Tibial nerve (tissue), 4 donors: ENCODE measurements around the gene MAP1LC3B2. TPM values are rescaled to one million over a fixed set of nuclear protein-coding genes. Genes with fewer than 3 reads are reported as not detected.

ENCODE experiments used
- DNase-seq, 2 donors: peaks; one replicate each; pipeline ENCODE4 v3.0.0-alpha.2; 2019; ENCODE audit warnings: low spot score in 2 of 2
- H3K27ac ChIP-seq, 4 donors: fragments of 200-600 bp; sonication (generic) in 3 of 4; one replicate each; pipeline ENCODE4 v1.5.1; 2017 to 2019; ENCODE audit warnings: mild to moderate bottlenecking in 1 of 4
- H3K27me3 ChIP-seq, 2 donors: fragments of 200-600 bp; sonication (generic) in 1 of 2; one replicate each; pipeline versions ENCODE4 v1.5.1 to v1.6.0; 2017 to 2019
- H3K36me3 ChIP-seq, 3 donors: fragments of 200-600 bp; sonication (generic); one replicate each; pipeline ENCODE4 v1.5.1; 2018 to 2019
- H3K4me1 ChIP-seq, 4 donors: fragments of 200-600 bp; sonication (generic) in 3 of 4; one replicate each; pipeline ENCODE4 v1.5.1; 2017 to 2019
- H3K4me3 ChIP-seq, 4 donors: fragments of 200-600 bp; sonication (generic) in 3 of 4; one replicate each; pipeline ENCODE4 v1.5.1; 2017 to 2019; ENCODE audit warnings: mild to moderate bottlenecking in 1 of 4, moderate library complexity in 1 of 4
- H3K9me3 ChIP-seq, 4 donors: fragments of 200-600 bp; sonication (generic) in 3 of 4; one replicate each; pipeline ENCODE4 v1.5.1; 2017 to 2019
- CTCF ChIP-seq, 5 experiments: fragments of 200-600 bp in 3 of 5; fragments of 450-650 bp in 2 of 5; sonication (generic) in 3 of 5; IDR thresholded peaks; one replicate each; pipeline ENCODE4 v1.5.1; 2016 to 2019; ENCODE audit warnings: antibody characterized with exemption in 5 of 5, mild to moderate bottlenecking in 3 of 5, moderate library complexity in 2 of 5
- EP300 ChIP-seq, 2 donors: sonication (generic); formaldehyde crosslinking; IDR thresholded peaks; one replicate each; pipeline ENCODE4 v1.6.1; 2017; ENCODE audit warnings: antibody characterized with exemption in 2 of 2, mild to moderate bottlenecking in 1 of 2
- POLR2A ChIP-seq, 2 donors: fragments of 450-650 bp; IDR thresholded peaks; one replicate each; pipeline ENCODE4 v1.6.1; 2017; ENCODE audit warnings: antibody characterized with exemption in 2 of 2, mild to moderate bottlenecking in 2 of 2, moderate library complexity in 2 of 2
- WGBS, 2 donors: methylation state at CpG; one replicate each; pipeline ENCODE4 v1.1.5; 2018; 5-methylcytosine and 5-hydroxymethylcytosine counted together
- total RNA-seq, 4 donors: library from RNA; depleted of rRNA; stranded (reverse); fragments of >200 nt; gene quantifications; one replicate each; pipeline ENCODE4 v1.1.0, GENCODE V29; 2016

The MAP1LC3B2 gene
- total RNA-seq, 4 donors from 2014 or later = 0.98 to 1.7 TPM; not detected in 2

GRCh38 chr12:116589581-116589980 is 30.4 kb downstream of the MAP1LC3B2 start:
- H3K4me1 ChIP-seq = peaks cover 0 to 23% (median 18%) of the 10 kb centered on the region in 4 donors
- H3K4me3 ChIP-seq = no peak overlapping the region
- 91 to 94% methylated on average over 9 of the region's 9 CpGs for WGBS, 2 donors
- TF ChIP-seq EP300 (IDR thresholded peaks at IDR 0.05) (no peak), CTCF (IDR thresholded peaks at IDR 0.05) (no peak), POLR2A (IDR thresholded peaks at IDR 0.05) (no peak)
- peaks cover 0 to 7% (median 0%) of the 10 kb centered on the region in 4 donors for H3K9me3 ChIP-seq
- DNase-seq = no peak
- no peaks in the 10 kb centered on the region for H3K36me3 ChIP-seq
- no peak overlapping the region for H3K27ac ChIP-seq
- no peaks in the 10 kb centered on the region for H3K27me3 ChIP-seq

- 5 to 18% methylated on average over 1 of the region's 1 CpG for WGBS, 2 donors
- H3K4me3 ChIP-seq = no peak overlapping the region
- H3K36me3 ChIP-seq = no peaks in the 10 kb centered on the region
- H3K4me1 ChIP-seq = peaks cover 0 to 32% (median 25%) of the 10 kb centered on the region in 4 donors
- TF ChIP-seq EP300 (IDR thresholded peaks at IDR 0.05) (no peak), CTCF (IDR thresholded peaks at IDR 0.05) (no peak), POLR2A (IDR thresholded peaks at IDR 0.05) (no peak)
- no peak for DNase-seq
- H3K27me3 ChIP-seq = no peaks in the 10 kb centered on the region
- H3K9me3 ChIP-seq = no peaks in the 10 kb centered on the region
- no peak overlapping the region for H3K27ac ChIP-seq
These were observed 31.4 kb downstream of the MAP1LC3B2 start for GRCh38 chr12:116590561-116590960.

- DNase-seq = no peak
- Histone ChIP-seq H3K9me3 (no peaks in the 10 kb centered on the region), H3K27me3 (no peaks in the 10 kb centered on the region), H3K36me3 (no peaks in the 10 kb centered on the region), H3K4me3 (no peak overlapping the region), H3K27ac (peak overlapping the region in 3 of 4 donors; percentile 16 to 74 (median 49)), H3K4me1 (peaks cover 0 to 32% (median 25%) of the 10 kb centered on the region in 4 donors)
- 10 to 12% methylated on average over 11 of the region's 11 CpGs for WGBS, 2 donors
- TF ChIP-seq CTCF (IDR thresholded peaks at IDR 0.05) = no peak
- TF ChIP-seq EP300 (IDR thresholded peaks at IDR 0.05) = peak in 1 of 2 donors; percentile 58
- TF ChIP-seq POLR2A (IDR thresholded peaks at IDR 0.05) = no peak
These were observed 32.9 kb downstream of the MAP1LC3B2 start for GRCh38 chr12:116591855-116592637.

- WGBS, 2 donors = 81 to 92% methylated on average over 8 of the region's 8 CpGs
These were observed 33.5 kb downstream of the MAP1LC3B2 start for GRCh38 chr12:116592731-116593130.

More at GRCh38 chr12:116592731-116593130, 33.5 kb downstream of the MAP1LC3B2 start:
- DNase-seq = no peak
- peak overlapping the region in 1 of 4 donors; percentile 74 for H3K27ac ChIP-seq
- H3K9me3 ChIP-seq = no peaks in the 10 kb centered on the region
- H3K36me3 ChIP-seq = no peaks in the 10 kb centered on the region
- H3K27me3 ChIP-seq = no peaks in the 10 kb centered on the region
- peaks cover 0 to 32% (median 25%) of the 10 kb centered on the region in 4 donors for H3K4me1 ChIP-seq
- TF ChIP-seq EP300 (IDR thresholded peaks at IDR 0.05) = no peak
- TF ChIP-seq CTCF (IDR thresholded peaks at IDR 0.05) = no peak
- no peak for TF ChIP-seq POLR2A (IDR thresholded peaks at IDR 0.05)
- no peak overlapping the region for H3K4me3 ChIP-seq
